Gastroesophageal sphincter (tissue), 4 donors: ENCODE measurements around the gene SETX. TPM values are rescaled to one million over a fixed set of nuclear protein-coding genes. Genes with fewer than 3 reads are reported as not detected.

Experiments
- ATAC-seq: fragments of 150-250 bp; one replicate; pipeline ENCODE4 v1.9.1; 2016; ENCODE audit warnings: mild to moderate bottlenecking, moderate library complexity
- H3K27ac ChIP-seq, 4 donors: fragments of 200-600 bp; sonication (generic) in 3 of 4; 1 replicate in 3 of 4; 2 replicates in 1 of 4; pipeline ENCODE4 v1.5.1; 2016 to 2019
- H3K27me3 ChIP-seq: fragments of 200-600 bp; sonication (generic); one replicate; pipeline ENCODE4 v1.5.1; 2019
- H3K36me3 ChIP-seq, 2 donors: fragments of 200-600 bp; sonication (generic); one replicate each; pipeline ENCODE4 v1.5.1; 2019; ENCODE audit warnings: control low read depth in 1 of 2
- H3K4me1 ChIP-seq, 3 donors: fragments of 200-600 bp; sonication (generic); 1 replicate in 2 of 3; 2 replicates in 1 of 3; pipeline ENCODE4 v1.5.1; 2016 to 2019; ENCODE audit warnings: control low read depth in 2 of 3
- H3K4me3 ChIP-seq, 2 donors: fragments of 200-600 bp; sonication (generic); one replicate each; pipeline ENCODE4 v1.5.1; 2019; ENCODE audit warnings: mild to moderate bottlenecking in 1 of 2, moderate library complexity in 1 of 2
- H3K9me3 ChIP-seq, 3 donors: fragments of 200-600 bp; sonication (generic); one replicate each; pipeline ENCODE4 v1.5.1; 2017 to 2019; ENCODE audit warnings: control low read depth in 2 of 3
- EP300 ChIP-seq: sonication (generic); formaldehyde crosslinking; IDR thresholded peaks from one replicate; pipeline ENCODE4 v1.6.1; 2017; ENCODE audit warnings: antibody characterized with exemption, mild to moderate bottlenecking
- POLR2A ChIP-seq, 2 donors: fragments of 450-650 bp; IDR thresholded peaks; one replicate each; pipeline ENCODE4 v1.6.1; 2017; ENCODE audit warnings: antibody characterized with exemption in 2 of 2, mild to moderate bottlenecking in 2 of 2, moderate library complexity in 1 of 2
- POLR2AphosphoS5 ChIP-seq: sonication (generic); formaldehyde crosslinking; IDR thresholded peaks from one replicate; pipeline ENCODE4 v1.6.1; 2017; ENCODE audit warnings: antibody characterized with exemption
- WGBS, 2 donors: methylation state at CpG; one replicate each; pipeline ENCODE4 v1.1.5; 2018; ENCODE audit warnings: low coverage in 1 of 2; 5-methylcytosine and 5-hydroxymethylcytosine counted together
- total RNA-seq, 4 donors: library from RNA; depleted of rRNA; stranded (reverse); fragments of >200 nt; gene quantifications; one replicate each; pipeline ENCODE4 v1.1.0, GENCODE V29; 2016
- TF ChIP-seq, protein P1 (sequence below), 4 experiments: fragments of 200-600 bp in 2 of 4; fragments of 450-650 bp in 2 of 4; sonication (generic) in 1 of 4; IDR thresholded peaks; one replicate each; pipeline ENCODE4 v1.5.1; 2017 to 2019; ENCODE audit warnings: antibody characterized with exemption in 4 of 4, mild to moderate bottlenecking in 2 of 4, moderate library complexity in 2 of 4

SETX gene
- total RNA-seq, 4 donors from 2014 or later = 45.7 to 67.1 (median 53.5) TPM

DNA sequence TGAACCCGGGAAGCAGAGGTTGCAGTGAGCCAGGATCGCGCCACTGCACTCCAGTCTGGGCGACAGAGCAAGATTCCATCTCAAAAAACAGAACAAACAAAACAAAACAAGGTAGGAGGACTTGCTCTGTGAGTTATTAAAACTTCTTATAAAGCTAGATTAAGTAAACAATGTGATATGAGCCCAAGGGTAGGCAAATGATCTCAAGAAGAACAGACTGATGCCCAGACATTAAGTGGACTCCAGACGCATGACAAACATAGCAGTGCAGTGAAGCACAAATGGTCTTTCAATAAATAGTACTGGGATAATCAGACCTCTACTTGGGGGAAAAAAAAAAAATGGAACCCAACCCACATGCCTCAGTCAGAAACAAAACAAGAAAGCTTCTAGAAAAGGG is 45.7 kb downstream of the SETX start:
- Histone ChIP-seq H3K36me3 (peaks cover 3 to 83% of the 10 kb centered on the region in 2 donors), H3K9me3 (no peaks in the 10 kb centered on the region), H3K4me1 (no peaks in the 10 kb centered on the region), H3K27me3 (no peaks in the 10 kb centered on the region), H3K27ac (no peak overlapping the region), H3K4me3 (no peak overlapping the region)
- ATAC-seq = no peak
- no peak for TF ChIP-seq EP300
- TF ChIP-seq, protein P1, sequence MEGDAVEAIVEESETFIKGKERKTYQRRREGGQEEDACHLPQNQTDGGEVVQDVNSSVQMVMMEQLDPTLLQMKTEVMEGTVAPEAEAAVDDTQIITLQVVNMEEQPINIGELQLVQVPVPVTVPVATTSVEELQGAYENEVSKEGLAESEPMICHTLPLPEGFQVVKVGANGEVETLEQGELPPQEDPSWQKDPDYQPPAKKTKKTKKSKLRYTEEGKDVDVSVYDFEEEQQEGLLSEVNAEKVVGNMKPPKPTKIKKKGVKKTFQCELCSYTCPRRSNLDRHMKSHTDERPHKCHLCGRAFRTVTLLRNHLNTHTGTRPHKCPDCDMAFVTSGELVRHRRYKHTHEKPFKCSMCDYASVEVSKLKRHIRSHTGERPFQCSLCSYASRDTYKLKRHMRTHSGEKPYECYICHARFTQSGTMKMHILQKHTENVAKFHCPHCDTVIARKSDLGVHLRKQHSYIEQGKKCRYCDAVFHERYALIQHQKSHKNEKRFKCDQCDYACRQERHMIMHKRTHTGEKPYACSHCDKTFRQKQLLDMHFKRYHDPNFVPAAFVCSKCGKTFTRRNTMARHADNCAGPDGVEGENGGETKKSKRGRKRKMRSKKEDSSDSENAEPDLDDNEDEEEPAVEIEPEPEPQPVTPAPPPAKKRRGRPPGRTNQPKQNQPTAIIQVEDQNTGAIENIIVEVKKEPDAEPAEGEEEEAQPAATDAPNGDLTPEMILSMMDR (IDR thresholded peaks at IDR 0.05) = no peak
- TF ChIP-seq POLR2AphosphoS5 = no peak
- TF ChIP-seq POLR2A (IDR thresholded peaks at IDR 0.05) = no peak
- 80 to 100% methylated on average over 1 of the region's 5 CpGs for whole genome bisulfite sequencing, 2 donors

DNA sequence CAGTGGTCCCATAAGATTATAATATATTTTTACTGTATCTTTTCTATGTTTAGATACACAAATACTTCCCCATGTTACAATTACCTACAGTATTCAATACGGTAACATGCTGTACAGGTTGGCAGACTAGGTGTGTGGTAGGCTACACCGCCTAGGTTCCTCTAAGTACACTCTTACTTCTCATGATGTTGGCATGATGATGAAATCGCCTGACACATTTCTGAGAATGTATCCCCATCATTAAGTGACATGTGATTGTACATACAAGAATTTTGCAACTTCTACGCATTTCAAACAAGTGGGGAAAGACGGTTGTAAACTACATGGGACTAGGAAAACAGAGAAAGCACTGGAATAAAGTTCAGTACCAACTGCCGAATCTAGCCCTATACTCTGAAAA is 53.3 kb downstream of the SETX start:
- Histone ChIP-seq H3K9me3 (no peaks in the 10 kb centered on the region), H3K27me3 (no peaks in the 10 kb centered on the region), H3K27ac (no peak overlapping the region), H3K36me3 (peaks cover 6 to 91% of the 10 kb centered on the region in 2 donors), H3K4me1 (no peaks in the 10 kb centered on the region), H3K4me3 (no peak overlapping the region)
- no peak for ATAC-seq
- whole genome bisulfite sequencing, 2 donors = 91 to 95% methylated on average over 5 to 6 of the region's 6 CpGs
- TF ChIP-seq, protein P1 (IDR thresholded peaks at IDR 0.05) = no peak
- no peak for TF ChIP-seq POLR2A (IDR thresholded peaks at IDR 0.05)
- TF ChIP-seq EP300 = no peak
- TF ChIP-seq POLR2AphosphoS5 = no peak

DNA sequence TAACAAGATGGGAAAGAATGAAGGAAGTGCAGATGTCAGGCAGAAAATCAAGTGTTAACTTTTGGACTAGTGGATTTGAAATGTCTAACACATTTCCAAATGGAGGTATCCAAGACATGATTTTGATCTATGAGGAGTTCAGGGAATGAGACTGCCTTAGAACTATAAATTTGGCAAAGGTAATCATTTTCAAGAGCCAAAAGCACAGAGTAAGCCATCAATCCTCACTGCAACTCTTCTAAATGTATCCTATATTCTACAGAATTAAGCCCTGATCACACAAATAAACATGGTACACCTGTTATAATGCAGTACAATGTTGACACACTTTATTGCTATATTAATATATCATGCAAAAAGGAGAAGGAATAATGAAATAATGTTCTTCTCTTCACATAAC is 55.6 kb downstream of the SETX start:
- no peaks in the 10 kb centered on the region for H3K27me3 ChIP-seq
- H3K4me1 ChIP-seq = no peaks in the 10 kb centered on the region
- H3K4me3 ChIP-seq = no peak overlapping the region
- no peaks in the 10 kb centered on the region for H3K9me3 ChIP-seq
- H3K27ac ChIP-seq = no peak overlapping the region
- no peak for ATAC-seq
- peaks cover 9 to 93% of the 10 kb centered on the region in 2 donors for H3K36me3 ChIP-seq
- TF ChIP-seq, protein P1 (IDR thresholded peaks at IDR 0.05) = no peak
- TF ChIP-seq POLR2A (IDR thresholded peaks at IDR 0.05) (no peak), POLR2AphosphoS5 (no peak), EP300 (no peak)

DNA sequence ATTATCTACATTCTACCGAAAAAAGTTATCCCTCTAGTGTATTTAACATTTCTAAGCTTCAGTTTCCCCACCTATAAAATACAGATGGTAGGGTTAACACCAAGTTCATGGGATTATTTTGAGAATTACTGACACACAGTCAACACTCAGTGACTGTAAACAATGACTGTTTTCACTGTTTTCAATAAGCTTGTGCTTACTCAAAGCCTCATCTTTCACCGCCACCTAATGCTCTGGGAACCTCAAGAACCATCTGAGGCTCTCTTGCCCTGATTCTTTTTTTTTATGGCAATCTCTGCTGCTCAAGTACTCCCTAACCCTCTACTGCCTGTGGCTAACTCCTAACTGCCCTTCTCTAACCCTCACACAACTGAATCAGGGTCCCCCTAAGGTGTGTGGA is 59.6 kb downstream of the SETX start:
- ATAC-seq = no peak
- no peak for TF ChIP-seq EP300
- no peak for TF ChIP-seq POLR2AphosphoS5
- no peak for TF ChIP-seq POLR2A (IDR thresholded peaks at IDR 0.05)
- TF ChIP-seq, protein P1 (IDR thresholded peaks at IDR 0.05) = no peak
- peaks cover 9 to 93% of the 10 kb centered on the region in 2 donors for H3K36me3 ChIP-seq
- no peaks in the 10 kb centered on the region for H3K9me3 ChIP-seq
- H3K4me1 ChIP-seq = no peaks in the 10 kb centered on the region
- H3K27ac ChIP-seq = no peak overlapping the region
- no peaks in the 10 kb centered on the region for H3K27me3 ChIP-seq
- H3K4me3 ChIP-seq = no peak overlapping the region
- 87 to 100% methylated on average over 2 of the region's 2 CpGs for WGBS, 2 donors

DNA sequence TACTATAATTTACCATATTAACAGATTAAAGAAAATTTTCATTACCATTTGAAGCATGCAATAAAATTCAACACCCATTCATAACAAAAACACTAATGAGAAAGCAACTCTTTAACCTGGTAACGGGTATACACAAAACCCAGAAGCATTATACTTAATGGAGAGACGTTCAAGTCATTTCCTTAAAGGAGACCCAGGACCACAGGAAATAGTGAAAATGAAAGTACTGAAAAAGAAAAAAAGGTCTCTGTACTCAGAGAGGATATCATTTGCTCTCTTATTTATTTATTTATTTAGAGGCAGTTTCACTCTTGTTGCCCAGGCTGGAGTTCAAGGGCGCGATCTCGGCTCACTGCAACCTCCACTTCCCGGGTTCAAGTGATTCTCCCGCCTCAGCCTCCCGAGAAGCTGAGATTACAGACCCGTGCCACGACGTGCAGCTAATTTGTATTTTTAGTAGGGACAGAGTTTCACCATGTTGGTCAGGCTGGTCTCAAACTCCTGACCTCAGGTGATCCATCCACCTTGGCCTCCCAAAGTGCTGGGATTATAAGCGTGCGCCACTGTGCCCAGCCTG is 61.6 kb downstream of the SETX start:
- no peak for ATAC-seq
- Histone ChIP-seq H3K9me3 (no peaks in the 10 kb centered on the region), H3K27ac (no peak overlapping the region), H3K4me1 (peaks cover 0 to 12% (median 0%) of the 10 kb centered on the region in 3 donors), H3K4me3 (no peak overlapping the region), H3K36me3 (peaks cover 5 to 79% of the 10 kb centered on the region in 2 donors), H3K27me3 (no peaks in the 10 kb centered on the region)
- WGBS, 2 donors = 87 to 92% methylated on average over 5 to 12 of the region's 13 CpGs
- no peak for TF ChIP-seq POLR2A (IDR thresholded peaks at IDR 0.05)
- no peak for TF ChIP-seq POLR2AphosphoS5
- TF ChIP-seq EP300 = no peak
- TF ChIP-seq, protein P1 (IDR thresholded peaks at IDR 0.05) = no peak
